Osteoblast (primary cell): ENCODE results near the gene SLC26A3. TPM values are rescaled to one million over a fixed set of nuclear protein-coding genes. Genes with fewer than 3 reads are reported as not detected.

Experiments
- DNase-seq: peaks from one replicate; pipeline ENCODE4 v3.0.0; 2011; ENCODE audit warnings: low spot score, mixed read lengths; ENCODE audit not compliant: insufficient read length; ENCODE audit errors: missing footprints
- H2AFZ ChIP-seq: 2 replicates; pipeline ENCODE4 v1.6.0; 2011; ENCODE audit warnings: mild to moderate bottlenecking, low read length
- H3K27ac ChIP-seq: 2 replicates; pipeline ENCODE4 v1.5.1; 2011; ENCODE audit warnings: mild to moderate bottlenecking, low read depth, low read length, moderate library complexity
- H3K27me3 ChIP-seq: 2 replicates; pipeline ENCODE4 v1.6.0; 2012; ENCODE audit warnings: mild to moderate bottlenecking, control low read depth, inconsistent platforms, low read length, moderate library complexity; ENCODE audit not compliant: insufficient read depth
- H3K36me3 ChIP-seq: 2 replicates; pipeline ENCODE4 v1.5.1; 2011; ENCODE audit warnings: mild to moderate bottlenecking, low read length, control low read depth, moderate library complexity; ENCODE audit not compliant: insufficient read depth
- H3K4me1 ChIP-seq: 2 replicates; pipeline ENCODE4 v1.5.1; 2011; ENCODE audit warnings: mild to moderate bottlenecking, low read length, control low read depth, moderate library complexity; ENCODE audit not compliant: insufficient read depth
- H3K4me2 ChIP-seq: 2 replicates; pipeline ENCODE4 v1.6.0; 2011; ENCODE audit warnings: mild to moderate bottlenecking, low read length; ENCODE audit not compliant: insufficient read depth
- H3K4me3 ChIP-seq: fragments of 200-600 bp; sonication (generic); 3 replicates; pipeline ENCODE4 v1.5.1; 2012; ENCODE audit warnings: mild to moderate bottlenecking, low read length, inconsistent platforms; ENCODE audit not compliant: insufficient read depth
- H3K79me2 ChIP-seq: 2 replicates; pipeline ENCODE4 v1.6.0; 2012; ENCODE audit warnings: mild to moderate bottlenecking, low read length, control low read depth, inconsistent platforms; ENCODE audit not compliant: insufficient read depth
- H3K9me3 ChIP-seq: 2 replicates; pipeline ENCODE4 v1.5.1; 2011; ENCODE audit warnings: low read depth, low read length, control low read depth
- H4K20me1 ChIP-seq: 2 replicates; pipeline ENCODE4 v1.6.0; 2012; ENCODE audit warnings: mild to moderate bottlenecking, low read length, control low read depth; ENCODE audit not compliant: insufficient read depth
- total RNA-seq: library from RNA; depleted of rRNA; stranded (reverse); fragments of >200 nt; gene quantifications from 2 replicates; pipeline ENCODE4 v1.2.3, GENCODE V29; 2012
- TF ChIP-seq, protein P1 (sequence below): IDR thresholded peaks from 2 replicates; pipeline ENCODE4 v1.5.1; 2011; ENCODE audit warnings: mild to moderate bottlenecking, low read depth, low read length, moderate library complexity; ENCODE audit errors: extremely low read depth

The SLC26A3 gene
- total RNA-seq, 1 donor: not detected

DNA sequence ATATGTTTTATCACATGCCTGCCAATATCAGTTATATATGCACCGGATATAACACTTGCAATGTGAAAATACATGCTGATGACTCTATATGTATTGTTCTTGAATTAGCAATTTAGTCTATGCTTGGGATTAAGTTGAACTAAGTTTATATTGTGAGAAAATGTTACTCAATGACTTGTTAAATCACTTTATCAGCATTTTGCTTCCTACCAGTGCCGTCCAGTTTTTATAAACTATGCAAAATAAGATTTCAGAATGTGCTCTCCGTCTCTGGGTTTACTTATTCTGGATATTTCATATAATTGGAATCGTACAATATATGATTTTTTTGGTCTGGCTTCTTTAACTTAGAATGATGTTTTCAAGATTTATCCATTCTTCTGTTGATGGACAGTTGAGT lies 25.5 kb upstream of the SLC26A3 start:
- no peak overlapping the region for H3K4me2 ChIP-seq
- DNase-seq: no peak
- peaks cover 3% of the 10 kb centered on the region for H3K27me3 ChIP-seq
- H3K4me1 ChIP-seq: no peaks in the 10 kb centered on the region
- no peaks in the 10 kb centered on the region for H3K36me3 ChIP-seq
- H3K79me2 ChIP-seq: no peaks in the 10 kb centered on the region
- TF ChIP-seq, protein P1, sequence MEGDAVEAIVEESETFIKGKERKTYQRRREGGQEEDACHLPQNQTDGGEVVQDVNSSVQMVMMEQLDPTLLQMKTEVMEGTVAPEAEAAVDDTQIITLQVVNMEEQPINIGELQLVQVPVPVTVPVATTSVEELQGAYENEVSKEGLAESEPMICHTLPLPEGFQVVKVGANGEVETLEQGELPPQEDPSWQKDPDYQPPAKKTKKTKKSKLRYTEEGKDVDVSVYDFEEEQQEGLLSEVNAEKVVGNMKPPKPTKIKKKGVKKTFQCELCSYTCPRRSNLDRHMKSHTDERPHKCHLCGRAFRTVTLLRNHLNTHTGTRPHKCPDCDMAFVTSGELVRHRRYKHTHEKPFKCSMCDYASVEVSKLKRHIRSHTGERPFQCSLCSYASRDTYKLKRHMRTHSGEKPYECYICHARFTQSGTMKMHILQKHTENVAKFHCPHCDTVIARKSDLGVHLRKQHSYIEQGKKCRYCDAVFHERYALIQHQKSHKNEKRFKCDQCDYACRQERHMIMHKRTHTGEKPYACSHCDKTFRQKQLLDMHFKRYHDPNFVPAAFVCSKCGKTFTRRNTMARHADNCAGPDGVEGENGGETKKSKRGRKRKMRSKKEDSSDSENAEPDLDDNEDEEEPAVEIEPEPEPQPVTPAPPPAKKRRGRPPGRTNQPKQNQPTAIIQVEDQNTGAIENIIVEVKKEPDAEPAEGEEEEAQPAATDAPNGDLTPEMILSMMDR: no peak
- H4K20me1 ChIP-seq: no peaks in the 10 kb centered on the region
- H3K4me3 ChIP-seq: no peak overlapping the region
- no peak overlapping the region for H2AFZ ChIP-seq
- H3K27ac ChIP-seq: no peak overlapping the region
- H3K9me3 ChIP-seq: no peaks in the 10 kb centered on the region

DNA sequence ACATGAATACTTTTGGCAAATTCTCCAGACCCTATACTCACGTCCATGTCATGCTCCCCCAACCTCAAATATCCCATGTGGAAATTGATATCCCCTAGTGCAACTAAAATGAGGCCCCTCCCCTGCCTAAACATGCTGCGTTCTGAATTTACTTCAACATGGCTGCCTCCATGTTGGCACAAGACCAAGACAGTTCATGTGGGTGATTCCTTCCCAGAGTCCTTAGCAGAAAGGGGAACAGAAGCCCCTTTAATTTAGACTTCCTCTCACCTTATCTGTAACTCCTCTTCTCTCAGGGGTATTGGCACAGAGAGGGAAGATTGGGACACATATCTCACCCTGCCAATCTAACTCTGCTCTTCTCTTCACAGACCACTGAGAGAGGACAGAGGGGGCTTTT lies 24.5 kb upstream of the SLC26A3 start:
- Histone ChIP-seq H4K20me1 (no peaks in the 10 kb centered on the region), H3K27me3 (no peaks in the 10 kb centered on the region), H3K4me2 (no peak overlapping the region), H3K27ac (no peak overlapping the region), H3K36me3 (no peaks in the 10 kb centered on the region), H3K9me3 (no peaks in the 10 kb centered on the region), H2AFZ (no peak overlapping the region), H3K4me3 (no peak overlapping the region), H3K79me2 (no peaks in the 10 kb centered on the region), H3K4me1 (no peaks in the 10 kb centered on the region)
- no peak for DNase-seq
- TF ChIP-seq, protein P1: no peak

- Histone ChIP-seq H2AFZ (no peak overlapping the region), H3K9me3 (no peaks in the 10 kb centered on the region), H3K27ac (no peak overlapping the region), H3K79me2 (no peaks in the 10 kb centered on the region), H3K27me3 (no peaks in the 10 kb centered on the region), H4K20me1 (no peaks in the 10 kb centered on the region), H3K36me3 (no peaks in the 10 kb centered on the region), H3K4me3 (no peak overlapping the region), H3K4me1 (no peaks in the 10 kb centered on the region), H3K4me2 (no peak overlapping the region)
- DNase-seq: no peak
- TF ChIP-seq, protein P1: no peak
Observed at GRCh38 chr7:107826451-107826850, 23.4 kb upstream of the SLC26A3 start.

DNA sequence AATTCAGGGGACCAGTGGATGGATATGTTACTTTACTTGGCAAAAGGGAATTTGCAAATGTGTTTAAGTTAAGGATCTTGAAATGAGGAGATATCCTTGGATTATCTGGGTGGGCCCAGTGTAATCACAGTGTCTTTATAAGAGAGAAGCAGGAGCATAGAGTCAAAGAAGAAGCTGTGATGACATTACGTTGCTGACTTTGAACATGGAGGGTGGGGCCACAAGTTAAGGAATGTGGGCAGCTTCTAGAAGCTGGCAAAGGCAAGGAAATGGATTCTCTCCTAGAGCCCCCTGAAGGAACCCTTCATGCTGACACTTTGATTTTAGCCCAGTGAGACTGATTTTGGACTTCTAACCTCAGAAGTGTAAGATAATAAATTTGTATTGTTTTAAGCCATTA lies 21.8 kb upstream of the SLC26A3 start:
- no peak overlapping the region for H3K4me2 ChIP-seq
- H4K20me1 ChIP-seq: no peaks in the 10 kb centered on the region
- TF ChIP-seq, protein P1: no peak
- no peak overlapping the region for H3K27ac ChIP-seq
- no peak overlapping the region for H2AFZ ChIP-seq
- H3K79me2 ChIP-seq: no peaks in the 10 kb centered on the region
- no peak for DNase-seq
- no peaks in the 10 kb centered on the region for H3K36me3 ChIP-seq
- H3K4me1 ChIP-seq: no peaks in the 10 kb centered on the region
- H3K4me3 ChIP-seq: no peak overlapping the region
- H3K27me3 ChIP-seq: peaks cover 5% of the 10 kb centered on the region
- H3K9me3 ChIP-seq: no peaks in the 10 kb centered on the region
